GM21390 (cell line): ENCODE results near the gene EXOC2.

Source experiments
- ATAC-seq: cut with Tn5 transposase; IDR thresholded peaks from one replicate; pipeline ENCODE4 v1.9.1; 2021; ENCODE audit not compliant: unreplicated experiment

The EXOC2 gene

GRCh38 chr6:503610-504362 lies 189.2 kb downstream of the EXOC2 start:
- ATAC-seq, result no peak

- ATAC-seq, result no peak
Observed at GRCh38 chr6:502761-503160, 190.2 kb downstream of the EXOC2 start.

- ATAC-seq, result peak; percentile 28
Observed at GRCh38 chr6:501891-502601, 190.9 kb downstream of the EXOC2 start.

- ATAC-seq, result peak; percentile 42
Observed at GRCh38 chr6:499617-500016, 193.3 kb downstream of the EXOC2 start.

GRCh38 chr6:498795-499231 lies 194.1 kb downstream of the EXOC2 start:
- peak; percentile 68 for ATAC-seq

- ATAC-seq, result no peak
Observed at GRCh38 chr6:497258-497657, 195.7 kb downstream of the EXOC2 start.

- ATAC-seq, result no peak
Observed at GRCh38 chr6:496649-497048, 196.3 kb downstream of the EXOC2 start.

GRCh38 chr6:494394-494793 lies 198.5 kb downstream of the EXOC2 start:
- ATAC-seq, result no peak

GRCh38 chr6:493840-494239 lies 199.1 kb downstream of the EXOC2 start:
- no peak for ATAC-seq

- no peak for ATAC-seq
Observed at GRCh38 chr6:492816-493414, 200.0 kb downstream of the EXOC2 start.

GRCh38 chr6:492178-492577 lies 200.8 kb downstream of the EXOC2 start:
- no peak for ATAC-seq

GRCh38 chr6:491233-491632 lies 201.7 kb downstream of the EXOC2 start:
- no peak for ATAC-seq

- no peak for ATAC-seq
Observed at GRCh38 chr6:490251-491037, 202.5 kb downstream of the EXOC2 start.

GRCh38 chr6:489762-490161 lies 203.2 kb downstream of the EXOC2 start:
- no peak for ATAC-seq

- ATAC-seq, result no peak
Observed at GRCh38 chr6:489001-489400, 203.9 kb downstream of the EXOC2 start.

- ATAC-seq, result no peak
Observed at GRCh38 chr6:487956-488355, 205.0 kb downstream of the EXOC2 start.

GRCh38 chr6:485655-486170 lies 207.2 kb downstream of the EXOC2 start:
- no peak for ATAC-seq

- ATAC-seq, result no peak
Observed at GRCh38 chr6:484746-485145, 208.2 kb downstream of the EXOC2 start.

GRCh38 chr6:484086-484745 lies 208.7 kb downstream of the EXOC2 start:
- peak; percentile 56 for ATAC-seq

- ATAC-seq, result no peak
Observed at GRCh38 chr6:475314-475713, 217.6 kb downstream of the EXOC2 start.
